GM13976 (cell line): ENCODE measurements around the gene ZNF205.
A peak's percentile ranks its signal among the peaks of the same experiment; 100 is the strongest.

Experiments used
- DNase-seq: peaks from one replicate; pipeline ENCODE4 v3.0.0; 2012; ENCODE audit warnings: low spot score
- CTCF ChIP-seq: IDR thresholded peaks from 2 replicates; pipeline ENCODE4 v1.5.1; 2012; ENCODE audit warnings: borderline replicate concordance, mild to moderate bottlenecking; ENCODE audit not compliant: insufficient read depth; ENCODE audit errors: extremely low read depth, missing control alignments, control extremely low read depth
- in situ Hi-C: fragments of 300-500 bp; cut with MboI; formaldehyde crosslinking; loops from one replicate; pipeline ENCODE4 v1.12.0; 2022; ENCODE audit warnings: low sequenced_read_pairs, mixed read lengths, inconsistent platforms; ENCODE audit not compliant: unreplicated experiment

ZNF205 gene

DNA sequence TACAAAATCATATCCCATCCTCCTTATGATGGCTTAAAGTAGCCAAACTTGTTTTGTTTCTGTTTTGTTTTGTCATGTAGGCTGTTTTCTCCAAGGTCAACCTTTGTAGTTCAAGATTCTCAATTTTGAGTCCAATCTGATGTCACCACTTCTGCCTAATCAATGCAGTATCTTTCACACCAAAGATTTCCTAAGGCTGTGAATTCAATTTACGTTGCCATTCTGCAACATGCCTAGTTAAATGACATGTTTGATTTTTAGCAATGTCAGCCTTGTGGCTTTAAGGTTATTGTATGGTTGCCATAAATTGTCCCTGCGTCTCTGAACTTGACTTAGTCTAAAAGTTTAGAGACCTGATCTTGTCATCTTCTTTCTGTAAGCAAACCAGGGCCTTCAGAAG lies 42.8 kb downstream of the ZNF205 start:
- in situ Hi-C loops: no loop called here
- no peak for DNase-seq
- TF ChIP-seq CTCF: no peak

GRCh38 chr16:3155972-3156371 lies 43.6 kb downstream of the ZNF205 start:
- in situ Hi-C loops: no loop called here
- DNase-seq: no peak
- TF ChIP-seq CTCF: no peak

DNA sequence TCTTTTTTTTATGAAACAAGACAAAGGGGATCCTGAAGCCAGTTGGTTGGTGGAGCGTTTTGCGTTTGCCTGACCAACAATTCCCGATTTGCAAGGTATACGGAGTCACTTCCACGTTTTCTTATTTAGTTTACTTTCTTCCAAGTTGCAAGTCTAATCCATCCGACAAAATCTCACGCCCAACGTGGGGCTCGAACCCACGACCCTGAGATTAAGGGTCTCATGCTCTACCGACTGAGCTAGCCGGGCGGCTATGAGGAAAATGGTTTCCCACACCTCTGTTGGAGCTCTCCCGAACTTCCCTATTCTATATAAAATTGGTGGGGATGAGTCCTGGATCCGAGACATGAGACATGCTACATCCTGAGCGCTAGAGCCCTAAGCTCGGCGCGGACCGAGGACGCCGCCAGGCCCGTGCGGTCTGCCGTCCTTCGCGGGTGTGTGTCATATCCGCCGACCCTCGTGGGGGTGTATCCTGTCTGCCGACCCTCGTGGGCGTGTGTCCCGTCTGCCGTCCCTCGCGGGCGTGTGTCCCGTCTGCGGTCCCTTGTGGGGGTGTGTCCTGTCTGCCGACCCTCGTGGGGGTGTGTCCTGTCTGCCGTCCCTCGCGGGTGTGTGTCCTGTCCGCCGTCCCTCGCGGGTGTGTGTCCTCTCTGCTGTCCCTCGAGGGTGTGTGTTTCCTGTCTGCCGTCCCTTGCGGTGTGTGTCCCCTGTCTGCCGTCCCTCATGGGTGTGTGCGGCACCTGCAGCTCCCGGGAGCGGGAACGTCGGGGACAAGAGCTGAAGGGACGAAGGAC lies 45.0 kb downstream of the ZNF205 start:
- in situ Hi-C loops: no loop called here
- peak; percentile 54 for DNase-seq
- TF ChIP-seq CTCF: no peak

GRCh38 chr16:3158026-3158509 lies 45.7 kb downstream of the ZNF205 start:
- TF ChIP-seq CTCF: no peak
- in situ Hi-C loops: no loop called here
- DNase-seq: no peak

DNA sequence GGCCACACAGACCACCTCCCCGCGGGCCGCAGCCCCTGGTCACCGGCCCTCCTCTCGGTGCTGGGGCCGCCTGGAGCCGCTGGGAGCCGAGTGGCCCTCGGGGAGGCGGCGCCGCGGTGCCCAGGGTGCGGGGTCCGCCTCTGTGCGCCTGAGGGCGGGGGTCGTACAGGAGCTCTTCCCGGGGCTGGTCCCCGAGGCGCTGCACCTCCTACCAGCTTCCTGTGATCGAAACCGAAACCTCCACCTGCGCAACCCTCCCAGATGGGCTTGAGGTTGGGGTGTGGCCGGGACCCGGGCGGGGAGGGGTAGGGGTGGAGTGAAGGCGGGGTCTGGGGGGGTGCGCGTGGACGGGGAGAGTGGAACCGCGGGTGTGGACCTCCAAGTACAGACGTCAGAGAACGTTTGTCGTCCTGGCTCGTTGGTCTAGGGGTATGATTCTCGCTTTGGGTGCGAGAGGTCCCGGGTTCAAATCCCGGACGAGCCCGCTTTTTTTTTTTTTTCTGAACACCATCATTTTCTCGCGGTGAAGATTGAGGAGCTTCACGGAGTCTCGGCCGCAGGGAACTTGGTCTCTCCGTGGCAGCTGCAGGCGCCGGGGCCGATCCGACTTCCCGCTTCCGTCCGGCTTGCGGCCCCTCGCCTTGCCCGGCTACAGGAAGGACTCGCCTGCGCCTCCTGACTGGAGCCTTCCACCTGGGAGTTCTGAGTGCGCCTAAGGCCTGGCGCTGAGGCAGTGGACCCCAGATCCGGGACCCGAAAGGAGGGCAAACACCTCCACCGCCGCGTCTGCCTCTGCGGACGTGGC lies 46.3 kb downstream of the ZNF205 start:
- DNase-seq: peak; percentile 94
- TF ChIP-seq CTCF: no peak
- in situ Hi-C loops: no loop called here

DNA sequence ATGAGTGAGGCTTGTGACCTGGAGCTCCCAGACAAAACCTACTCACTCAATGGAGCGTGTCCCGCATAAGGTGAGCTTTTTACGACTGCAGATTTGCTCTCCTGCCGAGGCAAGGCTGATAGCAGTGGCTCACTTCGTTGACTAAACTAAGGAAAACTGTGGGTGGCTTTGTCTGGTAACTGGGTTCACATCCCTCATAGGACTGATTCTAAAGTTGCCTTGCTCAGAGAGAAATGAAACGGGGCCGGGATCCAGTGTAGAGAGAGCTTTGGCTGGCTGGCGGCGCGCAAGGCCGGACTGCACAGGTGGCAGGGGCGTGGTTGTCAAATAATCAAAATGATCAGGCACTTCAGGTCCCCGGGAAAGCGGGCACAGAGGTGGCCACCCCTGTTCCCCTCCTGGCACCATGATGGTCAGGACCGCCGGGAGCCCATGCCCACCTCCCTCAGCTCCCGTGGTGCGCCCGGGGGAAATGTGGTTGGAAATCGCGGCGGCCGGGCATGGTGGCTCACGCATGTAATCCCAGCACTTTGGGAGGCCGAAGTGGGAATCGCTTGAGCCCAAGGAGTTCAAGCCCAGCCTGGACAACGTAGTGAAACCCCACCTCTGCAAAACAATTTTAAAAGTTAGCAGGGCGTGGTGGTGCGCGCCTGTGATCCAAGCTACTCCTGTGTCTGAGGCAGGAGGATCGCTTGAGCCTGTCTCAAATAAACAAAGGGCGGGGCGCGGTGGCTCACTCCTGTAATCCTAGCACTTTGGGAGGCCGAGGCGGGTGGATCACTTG lies 49.0 kb downstream of the ZNF205 start:
- DNase-seq: peak; percentile 19
- no peak for TF ChIP-seq CTCF
- in situ Hi-C loops: no loop called here
